ENCODE results near the gene CCNG2.

Gene CCNG2

GRCh38 chr4:77193046-77193445, 36.0 kb downstream of the CCNG2 start:
- Histone ChIP-seq H3K4me3 (ENCODE audit: low read length) (no peak overlapping the region), H3K9me2 (replicated peaks; ENCODE audit: insufficient read depth, low read length) (no peaks in the 10 kb centered on the region), H3K4me1 (ENCODE audit: low read length) (peaks cover 20% of the 10 kb centered on the region), H4K20me1 (ENCODE audit: insufficient read depth, low read length) (no peaks in the 10 kb centered on the region), H3K4me2 (ENCODE audit: low read depth, low read length) (peak overlapping the region; percentile 24), H2AFZ (ENCODE audit: low read length) (0 out of 2 replicates have a peak overlapping the region, but pooled peaks have one; percentile 15), H3K9ac (ENCODE audit: low read length) (no peak overlapping the region), H3K36me3 (replicated peaks; ENCODE audit: insufficient read depth, low read length) (no peaks in the 10 kb centered on the region), H3K27me3 (replicated peaks; ENCODE audit: insufficient read depth, low read length) (no peaks in the 10 kb centered on the region), H3F3A (ENCODE audit: insufficient read depth, low read length) (peaks cover 11% of the 10 kb centered on the region; the same call in 1 of the 2 replicates), H3K79me2 (ENCODE audit: low read length) (no peaks in the 10 kb centered on the region), H3K9me3 (replicated peaks; ENCODE audit: insufficient read depth, low read length) (no peaks in the 10 kb centered on the region), H3K27ac (ENCODE audit: low read length) (no peak overlapping the region)
- TF ChIP-seq EZH2 (optimal IDR thresholded peaks at IDR 0.05; ENCODE audit: low read depth, low read length) (no peak), EZH2phosphoT487 (IDR thresholded peaks at IDR 0.05; ENCODE audit: low read length) (no peak), CTCF (IDR thresholded peaks at IDR 0.05; ENCODE audit: low read length) (no peak)
- no peak for DNase-seq

- no peaks in the 10 kb centered on the region for H3K27me3 ChIP-seq (replicated peaks; ENCODE audit: insufficient read depth, low read length)
- DNase-seq = peak; percentile 78
These were observed 36.6 kb downstream of the CCNG2 start for GRCh38 chr4:77193511-77194102.

GRCh38 chr4:77194366-77194765, 37.4 kb downstream of the CCNG2 start:
- peaks cover 11% of the 10 kb centered on the region; the same call in 1 of the 2 replicates for H3F3A ChIP-seq (ENCODE audit: insufficient read depth, low read length)
- no peak overlapping the region for H3K4me3 ChIP-seq (ENCODE audit: low read length)
- H3K36me3 ChIP-seq (replicated peaks; ENCODE audit: insufficient read depth, low read length) = no peaks in the 10 kb centered on the region
- no peaks in the 10 kb centered on the region for H3K27me3 ChIP-seq (replicated peaks; ENCODE audit: insufficient read depth, low read length)
- no peak overlapping the region for H3K27ac ChIP-seq (ENCODE audit: low read length)
- H4K20me1 ChIP-seq (ENCODE audit: insufficient read depth, low read length) = no peaks in the 10 kb centered on the region
- H3K9ac ChIP-seq (ENCODE audit: low read length) = no peak overlapping the region
- peaks cover 20% of the 10 kb centered on the region for H3K4me1 ChIP-seq (ENCODE audit: low read length)
- H2AFZ ChIP-seq (ENCODE audit: low read length) = no peak overlapping the region
- H3K4me2 ChIP-seq (ENCODE audit: low read depth, low read length) = no peak overlapping the region; the same call in 1 of the 2 replicates
- no peaks in the 10 kb centered on the region for H3K9me3 ChIP-seq (replicated peaks; ENCODE audit: insufficient read depth, low read length)
- DNase-seq = no peak
- no peaks in the 10 kb centered on the region for H3K9me2 ChIP-seq (replicated peaks; ENCODE audit: insufficient read depth, low read length)
- H3K79me2 ChIP-seq (ENCODE audit: low read length) = no peaks in the 10 kb centered on the region
- TF ChIP-seq CTCF (IDR thresholded peaks at IDR 0.05; ENCODE audit: low read length) (no peak), EZH2 (optimal IDR thresholded peaks at IDR 0.05; ENCODE audit: low read depth, low read length) (no peak), EZH2phosphoT487 (IDR thresholded peaks at IDR 0.05; ENCODE audit: low read length) (no peak)

More at GRCh38 chr4:77193511-77194102, 36.6 kb downstream of the CCNG2 start:
- H3K4me2 ChIP-seq (ENCODE audit: low read depth, low read length) = peak overlapping the region; percentile 24
- H3K79me2 ChIP-seq (ENCODE audit: low read length) = no peaks in the 10 kb centered on the region
- H3K9me3 ChIP-seq (replicated peaks; ENCODE audit: insufficient read depth, low read length) = no peaks in the 10 kb centered on the region
- peak overlapping the region; percentile 4; the same call in 1 of the 2 replicates for H3K4me3 ChIP-seq (ENCODE audit: low read length)
- no peaks in the 10 kb centered on the region for H3K9me2 ChIP-seq (replicated peaks; ENCODE audit: insufficient read depth, low read length)
- peaks cover 20% of the 10 kb centered on the region for H3K4me1 ChIP-seq (ENCODE audit: low read length)
- H3K27ac ChIP-seq (ENCODE audit: low read length) = peak overlapping the region; percentile 2; the same call in 1 of the 2 replicates
- 0 out of 2 replicates have a peak overlapping the region, but pooled peaks have one; percentile 15 for H2AFZ ChIP-seq (ENCODE audit: low read length)
- H3K9ac ChIP-seq (ENCODE audit: low read length) = no peak overlapping the region
- H4K20me1 ChIP-seq (ENCODE audit: insufficient read depth, low read length) = no peaks in the 10 kb centered on the region
- TF ChIP-seq CTCF (IDR thresholded peaks at IDR 0.05; ENCODE audit: low read length) (no peak), EZH2phosphoT487 (IDR thresholded peaks at IDR 0.05; ENCODE audit: low read length) (no peak), EZH2 (optimal IDR thresholded peaks at IDR 0.05; ENCODE audit: low read depth, low read length) (no peak)
- H3K36me3 ChIP-seq (replicated peaks; ENCODE audit: insufficient read depth, low read length) = no peaks in the 10 kb centered on the region
- peaks cover 11% of the 10 kb centered on the region; the same call in 1 of the 2 replicates for H3F3A ChIP-seq (ENCODE audit: insufficient read depth, low read length)
